HAP-1 (cell line): Measurements from ENCODE around the gene STXBP2.

ENCODE experiments used
- DNase-seq, 2 experiments: peaks; one replicate each; pipeline ENCODE4 v3.0.0-alpha.2; 2016 to 2020; ENCODE audit warnings: low spot score in 2 of 2
- H3K27me3 ChIP-seq: fragments of 250-450 bp; sonication (Bioruptor Pico); 2 replicates; pipeline ENCODE4 v1.5.1; 2020; ENCODE audit warnings: low read depth, mild to moderate bottlenecking, moderate library complexity
- H3K36me3 ChIP-seq: fragments of 250-450 bp; sonication (Bioruptor Pico); replicated peaks from 2 replicates; pipeline ENCODE4 v1.5.1; 2020; ENCODE audit warnings: mild to moderate bottlenecking
- H3K4me1 ChIP-seq: fragments of 250-450 bp; sonication (Bioruptor Pico); 2 replicates; pipeline ENCODE4 v1.5.1; 2020; ENCODE audit warnings: mild to moderate bottlenecking
- H3K4me3 ChIP-seq: fragments of 250-450 bp; sonication (Bioruptor Pico); 2 replicates; pipeline ENCODE4 v1.5.1; 2020; ENCODE audit warnings: mild to moderate bottlenecking, moderate library complexity
- H3K9me3 ChIP-seq: fragments of 250-450 bp; sonication (Bioruptor Pico); 2 replicates; pipeline ENCODE4 v1.5.1; 2020; ENCODE audit warnings: mild to moderate bottlenecking, moderate library complexity
- in situ Hi-C: fragments of 300-500 bp; cut with MboI; formaldehyde crosslinking; loops from 3 replicates; pipeline ENCODE4 v1.14.3; 2020; ENCODE audit warnings: low sequenced_read_pairs, inconsistent platforms, mixed read lengths

Gene STXBP2

DNA sequence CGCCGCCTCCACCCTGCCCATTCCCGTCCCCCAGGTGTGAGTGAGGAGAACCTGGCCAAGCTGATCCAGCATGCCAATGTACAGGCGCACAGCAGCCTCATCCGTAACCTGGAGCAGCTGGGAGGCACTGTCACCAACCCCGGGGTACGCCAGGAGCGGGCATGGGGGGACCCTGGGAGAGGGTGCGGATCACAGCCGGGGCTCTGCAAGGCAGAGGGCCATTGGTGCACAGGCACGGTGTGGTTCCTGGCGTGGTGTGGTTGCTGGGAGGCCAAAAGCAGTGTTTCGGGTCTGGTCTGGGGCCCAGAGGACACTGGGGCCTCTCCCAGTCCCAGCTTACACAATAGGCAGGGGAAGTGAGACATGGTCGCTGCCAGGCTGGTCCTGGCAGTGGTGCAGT is 8.3 kb downstream of the STXBP2 start:
- in situ Hi-C loops = no loop called here
- Histone ChIP-seq H3K4me3 (no peak overlapping the region), H3K36me3 (no peaks in the 10 kb centered on the region), H3K9me3 (no peaks in the 10 kb centered on the region), H3K27me3 (no peaks in the 10 kb centered on the region), H3K4me1 (no peaks in the 10 kb centered on the region)
- no peak for DNase-seq

DNA sequence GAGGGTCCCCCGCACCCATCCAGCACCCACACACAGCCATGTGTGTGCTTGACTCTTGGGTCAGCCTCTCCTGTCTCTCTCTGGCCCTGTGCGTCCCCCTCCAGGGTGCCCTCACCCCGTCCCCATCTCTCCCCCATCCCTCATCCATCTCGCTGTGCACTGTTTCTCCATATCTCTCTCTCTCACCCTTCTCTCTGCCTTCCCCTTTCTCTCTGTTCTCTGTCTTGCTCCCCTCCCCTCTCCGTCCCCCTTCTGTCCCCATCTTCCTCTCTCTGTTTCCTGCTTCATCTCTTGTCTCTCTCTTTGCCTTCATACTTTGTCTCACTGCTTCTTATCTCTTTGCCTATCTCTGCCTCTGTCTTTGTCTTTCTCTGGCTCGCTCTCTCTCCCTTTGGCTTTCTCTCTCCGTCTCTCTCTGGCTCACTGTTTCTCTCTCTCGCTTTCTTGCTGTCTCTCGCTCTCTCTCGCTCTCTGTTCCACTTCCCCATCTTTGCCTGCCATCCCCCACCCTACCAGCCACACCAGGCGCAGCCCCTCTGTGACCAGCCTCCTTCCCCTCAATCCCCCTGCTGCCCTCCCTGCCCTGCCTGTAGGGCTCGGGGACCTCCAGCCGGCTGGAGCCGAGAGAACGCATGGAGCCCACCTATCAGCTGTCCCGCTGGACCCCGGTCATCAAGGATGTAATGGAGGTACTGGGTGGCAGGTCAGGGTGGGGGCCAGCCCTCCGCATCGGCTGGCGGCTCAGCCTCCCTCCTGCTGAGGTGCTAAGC is 8.9 kb downstream of the STXBP2 start:
- Histone ChIP-seq H3K36me3 (no peaks in the 10 kb centered on the region), H3K27me3 (peaks cover 3% of the 10 kb centered on the region; the same call in 1 of the 2 replicates), H3K4me3 (no peak overlapping the region), H3K9me3 (no peaks in the 10 kb centered on the region), H3K4me1 (no peaks in the 10 kb centered on the region)
- DNase-seq = no peak
- in situ Hi-C loops = no loop called here

DNA sequence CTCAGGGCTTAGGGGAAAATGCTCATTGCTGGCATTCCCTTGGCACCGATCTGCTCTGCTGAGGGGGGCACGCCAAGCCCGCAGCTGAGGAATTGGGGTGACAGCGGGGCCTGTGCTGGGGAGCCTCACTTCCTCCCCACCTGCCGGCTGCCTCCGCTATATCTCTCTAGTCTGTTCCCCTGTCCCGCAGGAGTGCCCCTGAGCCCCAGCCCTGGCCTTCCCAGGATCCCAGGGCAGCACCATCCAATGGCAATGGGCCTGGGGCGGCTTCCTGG is 9.5 kb downstream of the STXBP2 start:
- Histone ChIP-seq H3K4me3 (no peak overlapping the region), H3K36me3 (no peaks in the 10 kb centered on the region), H3K27me3 (peaks cover 8% of the 10 kb centered on the region), H3K9me3 (no peaks in the 10 kb centered on the region), H3K4me1 (no peaks in the 10 kb centered on the region)
- in situ Hi-C loops = no loop called here
- no peak for DNase-seq

DNA sequence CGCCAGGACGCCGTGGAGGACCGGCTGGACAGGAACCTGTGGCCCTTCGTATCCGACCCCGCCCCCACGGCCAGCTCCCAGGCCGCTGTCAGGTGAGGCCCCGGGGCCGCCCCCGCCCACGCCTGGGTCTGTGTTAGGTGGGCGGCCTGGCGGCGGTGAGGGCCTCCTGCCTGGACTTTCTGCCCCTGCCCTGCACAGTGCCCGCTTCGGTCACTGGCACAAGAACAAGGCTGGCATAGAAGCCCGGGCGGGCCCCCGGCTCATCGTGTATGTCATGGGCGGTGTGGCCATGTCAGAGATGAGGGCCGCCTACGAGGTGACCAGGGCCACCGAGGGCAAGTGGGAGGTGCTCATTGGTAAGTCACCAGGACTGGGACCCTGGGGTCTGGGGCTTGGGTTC is 10.2 kb downstream of the STXBP2 start:
- DNase-seq = no peak
- H3K4me3 ChIP-seq = no peak overlapping the region
- peaks cover 9% of the 10 kb centered on the region for H3K27me3 ChIP-seq
- peaks cover under 1% of the 10 kb centered on the region; the same call in 1 of the 2 replicates for H3K4me1 ChIP-seq
- no peaks in the 10 kb centered on the region for H3K9me3 ChIP-seq
- in situ Hi-C loops = no loop called here
- H3K36me3 ChIP-seq = no peaks in the 10 kb centered on the region

DNA sequence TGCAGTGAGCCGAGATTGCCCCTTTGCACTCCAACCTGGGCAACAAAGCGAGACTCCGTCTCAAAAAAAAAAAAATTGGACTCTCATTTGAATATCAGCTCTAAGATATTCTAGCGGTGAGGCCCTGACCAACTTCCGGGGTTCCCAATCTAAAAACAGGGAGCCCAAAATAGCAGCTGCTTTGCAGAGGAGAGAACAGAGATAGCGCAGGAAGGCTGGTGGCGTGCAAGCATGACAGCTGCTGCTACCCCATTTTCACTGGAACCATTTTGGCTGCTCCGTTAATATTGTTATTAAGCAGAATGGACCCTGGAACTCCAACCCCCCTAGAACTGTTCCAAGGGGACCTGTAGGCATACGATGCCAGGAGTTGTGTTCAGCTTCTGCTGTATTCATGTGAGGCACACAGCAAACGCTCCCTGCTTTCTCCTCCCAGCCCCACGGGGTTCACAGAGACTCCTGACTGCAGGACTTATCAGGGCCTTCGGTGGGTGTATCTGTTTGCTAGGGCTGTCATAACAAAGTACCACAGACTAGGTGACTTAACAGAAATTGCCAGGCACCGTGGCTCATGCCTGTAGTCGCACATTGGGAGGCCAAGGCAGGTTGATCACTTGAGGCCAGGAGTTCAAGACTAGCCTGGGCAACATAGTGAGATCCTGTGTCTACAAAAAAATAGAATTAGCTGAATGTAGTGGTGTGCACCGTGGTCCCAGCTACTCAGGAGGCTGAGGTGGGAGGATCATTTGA is 11.5 kb downstream of the STXBP2 start:
- H3K4me1 ChIP-seq = peaks cover 4% of the 10 kb centered on the region
- DNase-seq = no peak
- in situ Hi-C loops = no loop called here
- no peaks in the 10 kb centered on the region for H3K9me3 ChIP-seq
- H3K27me3 ChIP-seq = peaks cover 9% of the 10 kb centered on the region
- H3K4me3 ChIP-seq = no peak overlapping the region
- no peaks in the 10 kb centered on the region for H3K36me3 ChIP-seq

DNA sequence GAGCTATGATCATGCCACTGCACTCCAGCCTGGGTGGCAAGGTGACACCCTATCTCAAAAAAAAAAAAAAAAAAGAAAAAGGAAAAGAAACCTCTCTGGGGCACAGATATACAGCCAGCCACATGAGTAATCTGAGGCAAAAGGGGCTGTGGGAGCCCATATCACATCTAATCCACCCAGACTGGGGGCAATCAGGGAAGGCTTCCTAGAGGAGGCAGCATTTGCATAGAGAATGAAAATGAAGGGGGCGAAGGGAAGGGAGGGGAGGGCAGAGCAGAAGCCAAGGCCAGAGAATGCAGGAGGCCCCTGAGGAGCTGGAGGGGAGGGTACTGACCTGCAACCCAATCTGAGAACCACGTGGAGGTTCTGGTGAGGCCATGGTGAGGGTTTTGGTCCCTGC is 13.2 kb downstream of the STXBP2 start:
- H3K36me3 ChIP-seq = no peaks in the 10 kb centered on the region
- no peak for DNase-seq
- H3K27me3 ChIP-seq = peaks cover 9% of the 10 kb centered on the region
- H3K4me1 ChIP-seq = peaks cover 4% of the 10 kb centered on the region
- no peak overlapping the region for H3K4me3 ChIP-seq
- no peaks in the 10 kb centered on the region for H3K9me3 ChIP-seq
- in situ Hi-C loops = no loop called here

DNA sequence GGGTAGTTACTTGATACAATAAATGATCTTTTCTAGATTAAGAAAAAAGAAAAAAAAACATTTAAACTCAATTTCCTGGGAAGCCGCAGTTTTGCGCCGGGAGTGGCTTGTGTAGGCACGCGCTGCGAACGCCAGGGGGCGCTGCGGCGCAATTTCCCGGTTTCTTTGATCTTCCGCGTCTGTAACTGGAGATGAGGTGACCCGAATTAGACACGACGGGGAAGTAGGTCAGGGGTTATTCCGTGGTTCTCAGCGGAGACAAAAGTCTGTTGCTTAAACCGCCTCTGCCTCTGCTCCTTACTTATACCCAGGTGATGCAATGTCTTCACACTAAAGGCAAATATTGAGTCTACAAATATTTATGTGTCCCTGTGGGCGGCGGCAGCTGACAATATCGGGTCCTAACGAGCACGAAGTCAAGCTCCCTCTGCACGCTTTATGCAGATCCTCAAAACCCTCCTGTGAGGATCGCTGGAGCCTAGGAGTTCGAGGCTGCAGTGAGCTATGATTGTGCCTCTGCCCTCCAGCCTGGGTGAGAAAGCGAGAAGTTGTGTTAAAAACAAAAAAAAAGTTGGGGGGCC is 15.2 kb downstream of the STXBP2 start:
- peaks cover 4% of the 10 kb centered on the region for H3K4me1 ChIP-seq
- H3K4me3 ChIP-seq = no peak overlapping the region
- DNase-seq = peak; percentile 81 to 89
- peaks cover 9% of the 10 kb centered on the region for H3K27me3 ChIP-seq
- in situ Hi-C loops = no loop called here
- H3K9me3 ChIP-seq = no peaks in the 10 kb centered on the region
- no peaks in the 10 kb centered on the region for H3K36me3 ChIP-seq

DNA sequence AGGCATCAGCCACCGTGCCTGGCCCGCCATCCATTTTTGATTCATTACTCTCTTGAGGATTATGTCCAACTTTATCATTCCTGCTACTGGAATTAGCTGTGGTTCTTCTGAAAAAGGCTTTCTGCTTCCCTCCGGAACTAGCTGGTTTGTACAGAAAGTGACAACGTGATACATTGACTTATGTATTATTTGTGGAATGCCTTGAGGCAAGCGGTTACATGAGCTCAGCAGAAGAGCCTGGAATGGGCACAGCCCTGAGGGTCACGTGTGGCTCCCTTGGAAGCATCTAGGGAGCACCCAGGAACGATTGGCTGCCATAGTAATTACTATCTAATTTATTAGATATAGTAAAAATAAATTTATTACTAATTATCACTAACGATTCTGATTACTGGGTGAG is 17.5 kb downstream of the STXBP2 start:
- DNase-seq = no peak
- H3K27me3 ChIP-seq = peaks cover 9% of the 10 kb centered on the region
- H3K36me3 ChIP-seq = no peaks in the 10 kb centered on the region
- H3K4me1 ChIP-seq = peaks cover 4% of the 10 kb centered on the region
- in situ Hi-C loops = no loop called here
- H3K4me3 ChIP-seq = no peak overlapping the region
- H3K9me3 ChIP-seq = no peaks in the 10 kb centered on the region

DNA sequence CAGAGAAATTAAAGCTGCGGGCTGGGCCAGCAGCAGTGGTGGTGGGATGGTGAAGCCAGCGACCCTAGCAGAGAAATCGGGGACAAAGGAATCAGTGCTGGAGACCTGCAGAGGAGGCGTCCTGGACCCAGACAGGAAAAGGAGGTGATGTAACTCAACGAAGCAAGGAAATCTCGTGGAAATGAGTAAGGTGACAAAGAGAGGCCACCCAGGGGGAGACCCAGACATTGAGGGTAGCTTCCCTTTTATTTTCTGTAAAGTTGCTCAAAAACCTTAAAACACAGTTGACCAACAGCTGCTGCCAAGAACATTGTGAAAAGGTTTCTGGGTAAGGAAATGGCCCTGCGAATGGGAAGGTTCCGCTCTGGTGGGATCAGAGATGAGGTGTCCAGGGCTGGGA is 18.7 kb downstream of the STXBP2 start:
- no peak overlapping the region for H3K4me3 ChIP-seq

DNA sequence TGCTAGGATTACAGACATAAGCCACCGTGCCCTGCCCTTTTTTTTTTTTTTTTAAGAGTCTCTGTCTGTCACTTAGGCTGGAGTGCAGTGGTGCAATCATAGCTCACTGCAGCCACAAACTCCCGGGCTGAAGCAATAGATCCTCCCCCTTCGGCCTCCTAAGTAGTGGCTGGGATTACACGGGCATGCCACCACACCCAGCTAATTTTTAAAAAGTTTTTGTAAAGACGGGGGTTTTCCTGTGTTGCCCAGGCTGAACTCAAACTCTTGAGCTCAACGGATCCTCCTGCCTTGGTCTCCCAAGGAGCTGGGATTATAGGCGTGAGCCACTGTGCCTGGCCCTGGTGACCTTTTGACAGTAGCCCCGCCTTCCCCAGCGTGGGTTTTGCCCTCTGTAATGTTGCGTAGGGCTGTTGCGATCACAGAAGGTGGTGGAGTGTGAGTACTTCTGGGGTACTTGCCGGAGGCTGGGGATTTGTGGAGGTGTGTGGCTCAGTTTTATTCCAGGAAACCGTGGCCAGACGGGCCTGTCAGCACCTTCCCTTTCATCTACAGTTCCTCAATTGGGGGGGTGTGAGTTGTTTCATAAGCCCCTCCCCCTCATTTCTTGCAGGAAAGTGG is 20.3 kb downstream of the STXBP2 start:
- Histone ChIP-seq H3K4me1 (peaks cover 3% of the 10 kb centered on the region), H3K27me3 (no peaks in the 10 kb centered on the region; the same call in 1 of the 2 replicates), H3K9me3 (no peaks in the 10 kb centered on the region), H3K36me3 (no peaks in the 10 kb centered on the region), H3K4me3 (no peak overlapping the region)
- DNase-seq = no peak
- in situ Hi-C loops = no loop called here

More for the DNA sequence above, 18.7 kb downstream of the STXBP2 start:
- peaks cover 4% of the 10 kb centered on the region for H3K4me1 ChIP-seq
- no peak for DNase-seq
- H3K36me3 ChIP-seq = no peaks in the 10 kb centered on the region
- in situ Hi-C loops = no loop called here
- peaks cover 6% of the 10 kb centered on the region for H3K27me3 ChIP-seq
- no peaks in the 10 kb centered on the region for H3K9me3 ChIP-seq

DNA sequence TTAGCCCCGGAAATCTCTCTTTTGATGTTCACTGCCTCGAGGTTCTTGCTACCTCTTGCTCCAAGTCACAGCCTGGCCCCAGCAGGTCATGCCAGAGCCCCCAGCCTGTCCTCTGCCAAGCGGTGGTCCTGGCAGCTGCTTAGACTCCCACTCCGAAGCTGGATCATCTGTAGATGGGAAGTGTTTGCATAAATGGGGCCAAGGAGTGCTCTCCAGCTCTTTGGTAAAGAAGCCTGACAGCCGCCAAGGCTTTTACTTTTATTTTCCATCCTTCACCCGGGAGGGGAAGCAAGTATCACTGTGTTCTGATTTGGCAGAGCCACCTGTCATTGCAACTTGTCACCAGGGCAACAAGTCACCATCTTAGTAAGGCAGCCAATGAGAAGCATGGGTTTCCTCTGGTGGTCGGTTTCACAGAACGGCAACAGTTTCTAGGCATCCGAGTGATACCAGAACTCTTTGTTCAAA is 21.3 kb downstream of the STXBP2 start:
- no peaks in the 10 kb centered on the region for H3K9me3 ChIP-seq
- no peaks in the 10 kb centered on the region for H3K4me1 ChIP-seq
- H3K4me3 ChIP-seq = no peak overlapping the region
- in situ Hi-C loops = no loop called here
- no peaks in the 10 kb centered on the region for H3K36me3 ChIP-seq
- H3K27me3 ChIP-seq = no peaks in the 10 kb centered on the region; the same call in 1 of the 2 replicates
- no peak for DNase-seq

DNA sequence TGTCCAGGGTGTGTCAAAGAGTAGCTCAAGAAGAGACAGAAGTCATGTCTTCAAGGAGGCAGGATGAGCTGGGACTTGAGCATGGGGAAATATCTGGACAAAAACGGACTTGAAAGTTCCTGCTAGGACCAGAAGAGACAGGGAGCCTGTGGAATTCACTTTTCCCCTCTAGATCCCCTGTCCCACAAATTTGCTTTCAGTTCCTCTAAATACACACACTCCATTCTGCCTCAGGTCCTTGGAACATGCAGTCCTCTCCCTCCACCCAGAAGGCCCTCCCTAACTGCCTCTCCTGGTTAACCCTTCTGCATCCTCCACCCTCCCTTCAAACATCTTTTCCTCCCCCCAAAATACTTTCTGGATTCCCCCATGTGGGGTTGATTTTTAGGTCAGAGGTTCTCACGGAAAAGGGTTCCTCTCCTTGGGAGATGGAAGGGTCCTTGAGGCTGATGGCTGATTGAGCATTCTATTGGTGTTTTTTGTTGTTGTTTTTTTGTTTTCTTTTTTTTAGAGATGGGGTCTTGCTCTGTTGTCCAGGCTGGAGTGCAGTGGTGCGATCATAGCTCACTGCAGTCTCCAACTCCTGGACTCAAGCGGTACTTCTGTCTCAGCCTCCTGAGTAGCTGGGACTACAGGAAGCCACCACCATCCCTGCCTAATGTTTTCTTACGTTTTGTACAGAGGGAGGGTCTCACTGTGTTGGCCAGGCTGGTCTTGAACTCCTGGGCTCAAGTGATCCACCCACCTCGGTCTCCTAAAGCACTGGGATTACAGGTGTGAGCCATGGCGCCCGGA is 25.0 kb downstream of the STXBP2 start:
- H3K4me1 ChIP-seq = no peaks in the 10 kb centered on the region
- H3K27me3 ChIP-seq = no peaks in the 10 kb centered on the region; the same call in 1 of the 2 replicates
- H3K4me3 ChIP-seq = no peak overlapping the region
- in situ Hi-C loops = no loop called here
- H3K9me3 ChIP-seq = no peaks in the 10 kb centered on the region
- no peaks in the 10 kb centered on the region for H3K36me3 ChIP-seq
- no peak for DNase-seq

DNA sequence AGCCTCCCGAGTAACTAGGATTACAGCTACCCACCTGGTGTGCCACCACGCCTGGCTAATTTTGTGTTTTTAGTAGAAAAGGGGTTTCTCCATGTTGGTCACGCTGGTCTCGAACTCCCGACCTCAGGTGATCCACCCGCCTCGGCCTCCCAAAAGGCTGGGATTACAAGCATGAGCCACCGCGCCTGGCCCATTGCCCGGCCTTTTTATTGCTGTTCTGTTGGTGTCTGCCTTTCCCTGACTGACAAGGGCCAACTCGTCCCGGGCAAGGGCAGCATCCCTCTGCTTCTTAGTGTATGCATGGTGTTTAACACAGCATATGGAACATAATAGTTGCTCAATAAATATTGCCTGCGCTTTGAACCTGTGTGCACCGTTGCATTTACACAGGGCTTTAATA is 25.7 kb downstream of the STXBP2 start:
- no peaks in the 10 kb centered on the region; the same call in 1 of the 2 replicates for H3K27me3 ChIP-seq
- no peaks in the 10 kb centered on the region for H3K9me3 ChIP-seq
- in situ Hi-C loops = no loop called here

More for the DNA sequence above, 25.7 kb downstream of the STXBP2 start:
- H3K4me1 ChIP-seq = no peaks in the 10 kb centered on the region
- H3K36me3 ChIP-seq = no peaks in the 10 kb centered on the region
- DNase-seq = no peak
- no peak overlapping the region for H3K4me3 ChIP-seq
